Loucy (cell line): ENCODE data around the gene DRC1.

Experiments
- H2AFZ ChIP-seq: fragments of 200-600 bp; sonication (generic); 2 replicates; pipeline ENCODE4 v1.6.0; 2016; ENCODE audit warnings: antibody characterized with exemption, mild to moderate bottlenecking, low read length, moderate library complexity
- H3F3A ChIP-seq: fragments of 200-600 bp; 2 replicates; pipeline ENCODE4 v1.6.0; 2016; ENCODE audit warnings: antibody characterized with exemption, low read depth, mild to moderate bottlenecking
- H3K27me3 ChIP-seq: fragments of 200-600 bp; sonication (generic); 2 replicates; pipeline ENCODE4 v1.6.1; 2014; ENCODE audit warnings: low read length, mild to moderate bottlenecking; ENCODE audit not compliant: insufficient read depth, poor library complexity, severe bottlenecking
- H3K36me3 ChIP-seq: fragments of 200-600 bp; sonication (generic); 2 replicates; pipeline ENCODE4 v1.6.1; 2016; ENCODE audit warnings: low read length; ENCODE audit not compliant: insufficient read depth
- H3K4me1 ChIP-seq: fragments of 200-600 bp; sonication (generic); 2 replicates; pipeline ENCODE4 v1.5.1; 2014; ENCODE audit warnings: low read length, mild to moderate bottlenecking; ENCODE audit not compliant: insufficient read depth, poor library complexity, severe bottlenecking
- H3K4me2 ChIP-seq: fragments of 200-600 bp; sonication (generic); 2 replicates; pipeline ENCODE4 v1.6.0; 2014; ENCODE audit warnings: antibody characterized with exemption, low read length, low read depth, mild to moderate bottlenecking; ENCODE audit not compliant: poor library complexity, severe bottlenecking
- H3K4me3 ChIP-seq: fragments of 200-600 bp; sonication (generic); 2 replicates; pipeline ENCODE4 v1.5.1; 2014; ENCODE audit warnings: low read length, mild to moderate bottlenecking, mixed read lengths; ENCODE audit not compliant: poor library complexity, severe bottlenecking
- H3K79me2 ChIP-seq: fragments of 200-600 bp; sonication (generic); 2 replicates; pipeline ENCODE4 v1.6.1; 2014; ENCODE audit warnings: low read length; ENCODE audit not compliant: insufficient read depth
- H3K9ac ChIP-seq: fragments of 200-600 bp; sonication (generic); 2 replicates; pipeline ENCODE4 v1.6.0; 2014; ENCODE audit warnings: mild to moderate bottlenecking, low read depth, low read length, moderate library complexity; ENCODE audit not compliant: poor library complexity, severe bottlenecking
- H3K9me2 ChIP-seq: fragments of 200-600 bp; sonication (generic); replicated peaks from 2 replicates; pipeline ENCODE4 v1.6.1; 2016; ENCODE audit warnings: low read depth, low read length, mixed read lengths
- H3K9me3 ChIP-seq: fragments of 200-600 bp; sonication (generic); 2 replicates; pipeline ENCODE4 v1.6.1; 2014; ENCODE audit warnings: mild to moderate bottlenecking, antibody characterized with exemption, low read length, low read depth; ENCODE audit not compliant: insufficient read depth
- H4K20me1 ChIP-seq: fragments of 200-600 bp; sonication (generic); 2 replicates; pipeline ENCODE4 v1.6.0; 2014; ENCODE audit warnings: antibody characterized with exemption, low read length, mild to moderate bottlenecking; ENCODE audit not compliant: insufficient read depth, poor library complexity, severe bottlenecking
- CTCF ChIP-seq: fragments of 200-600 bp; sonication (generic); conservative IDR thresholded peaks from 2 replicates; pipeline ENCODE4 v1.5.1; 2014; ENCODE audit warnings: mild to moderate bottlenecking, antibody characterized with exemption, low read length
- EZH2phosphoT487 ChIP-seq: fragments of 200-600 bp; IDR thresholded peaks from 2 replicates; pipeline ENCODE4 v1.6.1; 2018; ENCODE audit warnings: antibody characterized with exemption, mild to moderate bottlenecking, moderate library complexity, borderline replicate concordance

The DRC1 gene

DNA sequence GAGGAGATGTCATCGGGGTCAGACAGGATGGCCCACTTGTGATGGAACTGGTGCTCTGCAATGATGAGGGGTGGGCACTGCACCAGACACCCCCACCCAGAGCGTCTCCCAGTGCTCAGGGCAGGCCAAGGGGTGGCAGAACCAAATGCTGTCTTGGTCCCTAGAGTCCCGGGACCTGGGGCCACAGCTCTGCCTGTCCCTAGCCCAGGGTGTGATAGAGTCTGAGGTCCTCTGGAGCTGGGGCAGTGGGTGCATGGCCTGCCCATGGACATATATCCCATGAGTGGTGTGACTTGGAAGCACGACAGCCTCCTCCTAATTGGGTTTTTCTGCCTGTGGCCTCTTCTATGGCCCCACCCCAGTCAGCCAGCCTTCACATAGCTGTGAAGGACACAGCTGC, 82.9 kb downstream of the DRC1 start:
- no peak overlapping the region for H3K4me2 ChIP-seq
- H3K4me1 ChIP-seq = no peaks in the 10 kb centered on the region
- H3K27me3 ChIP-seq = no peaks in the 10 kb centered on the region
- TF ChIP-seq EZH2phosphoT487 (no peak), CTCF (no peak)
- no peaks in the 10 kb centered on the region for H3K9me2 ChIP-seq
- no peak overlapping the region for H2AFZ ChIP-seq
- no peak overlapping the region for H3K9ac ChIP-seq
- no peaks in the 10 kb centered on the region for H3K79me2 ChIP-seq
- no peaks in the 10 kb centered on the region for H3F3A ChIP-seq
- H3K4me3 ChIP-seq = no peak overlapping the region
- no peaks in the 10 kb centered on the region for H4K20me1 ChIP-seq
- H3K36me3 ChIP-seq = no peaks in the 10 kb centered on the region
- no peaks in the 10 kb centered on the region for H3K9me3 ChIP-seq

DNA sequence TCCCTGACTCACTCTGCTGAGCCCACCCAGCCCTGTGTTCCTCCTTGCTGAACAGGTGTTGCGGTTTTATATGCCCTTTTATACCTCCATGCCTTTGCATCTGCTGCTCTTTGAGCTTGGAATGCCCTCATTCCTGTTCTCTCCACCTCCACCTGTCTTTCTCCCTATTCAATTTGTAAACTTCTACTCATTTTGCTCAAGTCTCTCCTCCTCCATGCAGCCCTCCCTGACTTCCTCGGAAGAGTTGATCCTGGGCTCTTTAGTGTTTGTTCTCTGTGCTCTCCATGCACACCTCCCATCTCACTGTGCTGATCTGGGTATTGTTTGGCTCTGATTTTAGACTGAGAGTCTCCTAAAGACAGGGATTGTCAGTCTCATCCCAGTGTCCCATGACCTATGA, 83.4 kb downstream of the DRC1 start:
- Histone ChIP-seq H2AFZ (no peak overlapping the region), H3F3A (no peaks in the 10 kb centered on the region), H4K20me1 (no peaks in the 10 kb centered on the region), H3K9ac (no peak overlapping the region), H3K4me1 (no peaks in the 10 kb centered on the region), H3K27me3 (no peaks in the 10 kb centered on the region), H3K79me2 (no peaks in the 10 kb centered on the region), H3K4me2 (no peak overlapping the region), H3K9me2 (no peaks in the 10 kb centered on the region), H3K9me3 (no peaks in the 10 kb centered on the region), H3K36me3 (no peaks in the 10 kb centered on the region), H3K4me3 (no peak overlapping the region)
- TF ChIP-seq CTCF = no peak

- Histone ChIP-seq H2AFZ (no peak overlapping the region), H3K4me1 (no peaks in the 10 kb centered on the region), H3K9me2 (no peaks in the 10 kb centered on the region), H3K36me3 (no peaks in the 10 kb centered on the region), H3K9me3 (no peaks in the 10 kb centered on the region), H3K27me3 (no peaks in the 10 kb centered on the region), H3F3A (no peaks in the 10 kb centered on the region), H3K4me3 (no peak overlapping the region), H3K79me2 (no peaks in the 10 kb centered on the region), H4K20me1 (no peaks in the 10 kb centered on the region), H3K4me2 (no peak overlapping the region), H3K9ac (no peak overlapping the region)
- TF ChIP-seq EZH2phosphoT487 (no peak), CTCF (no peak)
Observed at GRCh38 chr2:26485725-26486418, 84.2 kb downstream of the DRC1 start.
